NCI-H345 treated with DMSO at 0.1 percent for 48 hours (cell line): ENCODE results near the gene CCR3.

Experiments
- DNase-seq: peaks from one replicate; lab custom pipeline; 2025; ENCODE audit not compliant: unreplicated experiment; lab: John Stamatoyannopoulos, UW

CCR3 gene

GRCh38 chr3:46270474-46270873 is 28.2 kb downstream of the CCR3 start:
- DNase-seq = no peak

GRCh38 chr3:46271209-46271745 is 29.0 kb downstream of the CCR3 start:
- no peak for DNase-seq

GRCh38 chr3:46272028-46272451 is 29.8 kb downstream of the CCR3 start:
- DNase-seq = no peak

- no peak for DNase-seq
Measured at GRCh38 chr3:46276497-46277099, 34.3 kb downstream of the CCR3 start.

GRCh38 chr3:46277476-46277875 is 35.2 kb downstream of the CCR3 start:
- no peak for DNase-seq

GRCh38 chr3:46278816-46279672 is 36.8 kb downstream of the CCR3 start:
- no peak for DNase-seq

- DNase-seq = no peak
Measured at GRCh38 chr3:46280105-46280797, 38.0 kb downstream of the CCR3 start.

- DNase-seq = no peak
Measured at GRCh38 chr3:46281551-46281950, 39.3 kb downstream of the CCR3 start.

GRCh38 chr3:46282041-46282440 is 39.8 kb downstream of the CCR3 start:
- no peak for DNase-seq

GRCh38 chr3:46282696-46283095 is 40.4 kb downstream of the CCR3 start:
- no peak for DNase-seq

GRCh38 chr3:46283881-46284450 is 41.7 kb downstream of the CCR3 start:
- DNase-seq = no peak

- no peak for DNase-seq
Measured at GRCh38 chr3:46284981-46285683, 42.9 kb downstream of the CCR3 start.

- DNase-seq = no peak
Measured at GRCh38 chr3:46285931-46286619, 43.8 kb downstream of the CCR3 start.

- DNase-seq = no peak
Measured at GRCh38 chr3:46286947-46287565, 44.8 kb downstream of the CCR3 start.

- no peak for DNase-seq
Measured at GRCh38 chr3:46289551-46289950, 47.3 kb downstream of the CCR3 start.

- no peak for DNase-seq
Measured at GRCh38 chr3:46289966-46290365, 47.7 kb downstream of the CCR3 start.

- no peak for DNase-seq
Measured at GRCh38 chr3:46291046-46291445, 48.8 kb downstream of the CCR3 start.

GRCh38 chr3:46293035-46293724 is 50.9 kb downstream of the CCR3 start:
- DNase-seq = no peak
